HG03442 (cell line): ENCODE results near the gene TAS2R43.
"Not testable (repeated sequence)": the region's sequence is repeated elsewhere in the genome, so short reads cannot be mapped to it uniquely, and the experiment has no call there.

ENCODE experiments used
- ATAC-seq: cut with Tn5 transposase; IDR thresholded peaks from one replicate; pipeline ENCODE4 v1.9.1; 2021; ENCODE audit warnings: mild to moderate bottlenecking, moderate library complexity; ENCODE audit not compliant: unreplicated experiment

TAS2R43 gene

DNA sequence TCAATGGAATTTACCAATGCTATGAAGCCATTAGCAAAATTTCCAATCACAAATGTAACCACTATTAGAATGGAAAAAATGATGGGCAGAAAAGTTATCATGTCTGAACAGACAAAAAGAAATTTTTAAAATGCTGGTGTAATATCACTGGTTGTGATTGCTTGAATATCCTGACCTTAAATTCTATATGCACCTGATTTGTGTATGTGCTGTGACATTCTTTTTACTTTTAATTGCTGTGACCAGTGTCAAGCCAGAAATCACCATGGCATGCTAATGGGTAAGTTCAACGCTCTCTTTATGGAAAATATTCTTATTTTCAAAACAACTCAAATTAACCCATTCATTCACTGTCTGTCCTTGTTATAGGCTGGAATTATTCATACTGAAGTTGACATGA lies 29.9 kb downstream of the TAS2R43 start, which contains the start of gene TAS2R46:
TSS of gene TAS2R46 (minus strand) at position 101 of the 400 bp plus-strand sequence. CDS start at position 101, 0 bp downstream.
- not testable (repeated sequence) for ATAC-seq

GRCh38 chr12:11059784-11060183 lies 32.3 kb downstream of the TAS2R43 start:
- no peak for ATAC-seq

DNA sequence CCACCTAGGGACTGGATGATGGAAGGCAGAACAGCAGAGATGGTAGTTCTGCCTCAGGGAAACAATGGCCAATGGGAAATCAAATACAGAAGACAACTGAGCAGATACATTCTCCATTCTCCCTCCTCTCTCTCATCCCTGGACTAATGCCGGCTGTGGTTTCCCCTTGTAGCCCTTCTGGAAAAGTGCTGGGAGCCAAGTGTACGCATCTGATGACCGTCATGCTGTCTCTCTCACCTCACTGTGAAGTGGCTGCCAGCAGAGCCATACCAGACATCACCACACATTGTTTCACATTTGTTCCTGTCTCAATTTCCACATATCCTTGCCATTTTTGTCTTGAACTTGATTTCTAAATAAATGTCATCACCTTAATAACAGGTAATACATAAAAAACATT lies 33.1 kb downstream of the TAS2R43 start:
- ATAC-seq, result no peak

DNA sequence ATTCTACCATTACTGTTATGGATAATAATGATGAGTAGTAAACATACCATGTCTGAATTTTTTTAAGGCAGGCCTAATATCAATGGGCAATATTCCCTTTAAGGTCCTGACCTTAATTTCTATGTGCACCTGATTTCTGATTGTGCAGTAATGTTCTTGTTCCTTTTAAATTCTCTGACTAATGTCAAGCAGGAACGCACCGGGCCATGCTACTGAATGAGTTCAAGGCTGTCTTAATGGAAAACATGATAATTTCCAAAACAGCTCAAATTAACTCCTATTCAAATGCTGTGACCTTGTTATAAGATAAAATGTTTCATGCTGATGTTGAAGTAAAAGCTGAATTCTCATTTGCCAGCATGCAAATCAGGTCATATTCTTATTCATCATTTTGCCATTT lies 36.8 kb downstream of the TAS2R43 start:
- no peak for ATAC-seq

DNA sequence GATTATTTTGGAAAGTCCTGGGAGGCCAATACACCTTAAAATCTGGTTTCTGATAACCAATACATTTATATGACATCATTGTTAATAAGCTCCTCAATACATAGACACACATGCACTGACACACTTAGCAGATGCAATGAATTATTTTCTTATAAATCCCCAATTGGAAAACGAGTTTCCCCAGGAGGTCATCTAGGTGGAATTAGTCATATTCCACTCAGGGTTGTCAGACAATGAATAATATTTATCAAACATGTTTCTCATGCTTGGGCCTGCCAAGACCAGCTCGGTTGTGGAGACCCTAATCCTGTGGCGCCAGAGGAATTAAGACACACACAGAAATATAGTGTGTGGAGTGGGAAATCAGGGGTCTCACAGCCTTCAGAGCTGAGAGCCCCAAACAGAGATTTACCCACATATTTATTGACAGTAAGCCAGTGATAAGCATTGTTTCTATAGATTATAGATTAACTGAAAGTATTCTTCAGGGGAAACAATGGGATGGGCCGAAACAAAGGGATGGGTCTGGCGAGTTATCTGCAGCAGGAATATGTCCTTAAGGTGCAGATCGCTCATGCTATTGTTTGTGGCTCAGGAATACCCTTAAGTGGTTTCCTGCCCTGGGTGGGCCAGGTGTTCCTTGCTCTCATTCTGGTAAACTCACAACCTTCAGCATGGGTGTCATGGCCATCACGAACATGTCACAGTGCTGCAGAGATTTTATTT lies 42.1 kb downstream of the TAS2R43 start:
- not testable (repeated sequence) for ATAC-seq

GRCh38 chr12:11041366-11041765 lies 50.7 kb downstream of the TAS2R43 start:
- ATAC-seq, result not testable (repeated sequence)
